Ascending aorta (tissue), 2 donors: ENCODE results near the gene PREX1. TPM values are rescaled to one million over a fixed set of nuclear protein-coding genes. Genes with fewer than 3 reads are reported as not detected.

Experiments
- DNase-seq, 2 donors: peaks; one replicate each; pipeline ENCODE4 v3.0.0-alpha.2; 2019; ENCODE audit warnings: low spot score in 2 of 2
- H3K27ac ChIP-seq, 2 donors: fragments of 200-600 bp; sonication (generic); one replicate each; pipeline ENCODE4 v1.5.1; 2016 to 2017; ENCODE audit warnings: mild to moderate bottlenecking in 1 of 2
- H3K27me3 ChIP-seq: fragments of 200-600 bp; sonication (generic); one replicate; pipeline ENCODE4 v1.5.1; 2017
- H3K36me3 ChIP-seq, 2 donors: fragments of 200-600 bp; sonication (generic); one replicate each; pipeline ENCODE4 v1.5.1; 2016
- H3K4me1 ChIP-seq, 2 donors: fragments of 200-600 bp; sonication (generic); one replicate each; pipeline ENCODE4 v1.5.1; 2016 to 2017; ENCODE audit warnings: mild to moderate bottlenecking in 1 of 2
- H3K4me3 ChIP-seq, 2 donors: fragments of 200-600 bp; sonication (generic); one replicate each; pipeline ENCODE4 v1.5.1; 2016 to 2017; ENCODE audit warnings: mild to moderate bottlenecking in 1 of 2
- H3K9me3 ChIP-seq, 2 donors: fragments of 200-600 bp; sonication (generic); one replicate each; pipeline ENCODE4 v1.5.1; 2016
- intact Hi-C: fragments of 100-400 bp; cut with DNase I; formaldehyde crosslinking; loops from one replicate; pipeline ENCODE4 v1.15.1; 2023
- total RNA-seq: library from RNA; depleted of rRNA; stranded (reverse); fragments of >200 nt; gene quantifications from one replicate; pipeline ENCODE4 v1.1.0, GENCODE V29; 2016
- TF ChIP-seq, protein P1 (sequence below), 3 experiments: fragments of 200-600 bp in 2 of 3; fragments of 450-650 bp in 1 of 3; sonication (generic) in 2 of 3; IDR thresholded peaks; one replicate each; pipeline ENCODE4 v1.5.1; 2016 to 2019; ENCODE audit warnings: antibody characterized with exemption in 3 of 3, mild to moderate bottlenecking in 1 of 3, moderate library complexity in 1 of 3

Gene PREX1
- total RNA-seq, 1 donor from 2014 or later = 75.4 TPM

DNA sequence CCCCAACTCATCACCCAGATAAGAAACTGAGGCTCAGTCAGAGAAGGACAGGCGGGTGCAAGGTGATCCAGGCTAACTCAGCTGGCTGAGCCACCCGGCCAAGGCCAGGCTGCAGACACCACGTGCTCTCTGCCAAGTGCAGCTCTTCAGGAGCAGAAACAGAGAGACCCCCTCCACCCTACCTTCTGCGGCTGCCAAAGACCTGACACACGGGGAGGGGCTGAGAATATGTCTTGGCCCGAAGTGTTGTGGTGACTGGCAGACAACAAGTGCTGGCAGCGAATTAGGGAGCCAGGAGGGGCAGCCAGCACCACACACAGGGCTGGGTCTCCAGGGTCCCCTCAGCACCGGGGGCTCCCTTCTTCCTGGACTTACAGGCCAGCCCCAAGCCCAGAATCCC, 22.5 kb downstream of the PREX1 start:
- no peak for DNase-seq
- Histone ChIP-seq H3K36me3 (no peaks in the 10 kb centered on the region), H3K9me3 (no peaks in the 10 kb centered on the region), H3K4me3 (no peak overlapping the region), H3K27me3 (no peaks in the 10 kb centered on the region), H3K27ac (no peak overlapping the region), H3K4me1 (peaks cover 10 to 30% of the 10 kb centered on the region in 2 donors)
- TF ChIP-seq, protein P1, sequence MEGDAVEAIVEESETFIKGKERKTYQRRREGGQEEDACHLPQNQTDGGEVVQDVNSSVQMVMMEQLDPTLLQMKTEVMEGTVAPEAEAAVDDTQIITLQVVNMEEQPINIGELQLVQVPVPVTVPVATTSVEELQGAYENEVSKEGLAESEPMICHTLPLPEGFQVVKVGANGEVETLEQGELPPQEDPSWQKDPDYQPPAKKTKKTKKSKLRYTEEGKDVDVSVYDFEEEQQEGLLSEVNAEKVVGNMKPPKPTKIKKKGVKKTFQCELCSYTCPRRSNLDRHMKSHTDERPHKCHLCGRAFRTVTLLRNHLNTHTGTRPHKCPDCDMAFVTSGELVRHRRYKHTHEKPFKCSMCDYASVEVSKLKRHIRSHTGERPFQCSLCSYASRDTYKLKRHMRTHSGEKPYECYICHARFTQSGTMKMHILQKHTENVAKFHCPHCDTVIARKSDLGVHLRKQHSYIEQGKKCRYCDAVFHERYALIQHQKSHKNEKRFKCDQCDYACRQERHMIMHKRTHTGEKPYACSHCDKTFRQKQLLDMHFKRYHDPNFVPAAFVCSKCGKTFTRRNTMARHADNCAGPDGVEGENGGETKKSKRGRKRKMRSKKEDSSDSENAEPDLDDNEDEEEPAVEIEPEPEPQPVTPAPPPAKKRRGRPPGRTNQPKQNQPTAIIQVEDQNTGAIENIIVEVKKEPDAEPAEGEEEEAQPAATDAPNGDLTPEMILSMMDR (IDR thresholded peaks at IDR 0.05) = no peak
- intact Hi-C loops = loop anchor here (5.0 kb wide), 1 partner anchor 123 kb away; no protein-coding TSS in a partner anchor

DNA sequence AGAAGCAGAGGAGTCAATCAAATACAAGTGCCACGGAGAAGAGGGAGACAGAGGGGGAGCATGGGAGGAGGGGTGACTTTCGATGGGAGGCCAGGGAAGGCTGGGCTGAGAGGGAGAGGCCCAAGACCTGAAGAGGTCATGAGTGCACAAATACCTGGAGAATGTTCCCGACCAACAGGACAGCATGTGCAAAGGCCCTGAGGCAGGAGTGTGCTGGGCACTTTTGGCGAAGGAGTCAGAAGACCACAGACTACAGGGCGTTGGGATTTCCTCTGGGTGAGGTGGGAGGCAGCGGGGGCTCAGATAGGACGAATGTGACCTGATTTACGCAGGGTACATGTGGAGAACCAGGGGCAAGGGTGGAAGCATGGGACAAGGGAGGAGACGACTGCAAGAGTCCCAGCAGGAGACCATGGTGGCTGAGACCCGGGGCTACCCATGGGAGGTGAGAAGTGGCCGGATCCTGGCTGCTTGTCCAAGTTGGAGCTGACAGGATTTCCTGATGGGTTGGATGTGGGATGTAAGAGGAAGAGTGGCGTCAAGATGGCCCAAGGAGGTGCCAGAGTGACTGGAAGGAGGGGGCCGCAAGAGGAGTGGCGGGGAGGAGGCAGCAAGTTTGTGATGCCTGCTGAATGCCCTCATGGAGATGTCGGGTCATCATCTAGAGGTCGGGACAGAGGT, 23.4 kb downstream of the PREX1 start:
- H3K27me3 ChIP-seq = no peaks in the 10 kb centered on the region
- no peaks in the 10 kb centered on the region for H3K36me3 ChIP-seq
- intact Hi-C loops = no loop called here
- H3K4me1 ChIP-seq = peaks cover 15 to 34% of the 10 kb centered on the region in 2 donors
- TF ChIP-seq, protein P1 (IDR thresholded peaks at IDR 0.05) = no peak
- no peaks in the 10 kb centered on the region for H3K9me3 ChIP-seq
- DNase-seq = no peak
- no peak overlapping the region for H3K27ac ChIP-seq
- H3K4me3 ChIP-seq = no peak overlapping the region

- TF ChIP-seq, protein P1 (IDR thresholded peaks at IDR 0.05) = no peak
- Histone ChIP-seq H3K4me1 (peaks cover 15 to 34% of the 10 kb centered on the region in 2 donors), H3K27ac (no peak overlapping the region), H3K4me3 (no peak overlapping the region), H3K36me3 (no peaks in the 10 kb centered on the region), H3K27me3 (no peaks in the 10 kb centered on the region), H3K9me3 (no peaks in the 10 kb centered on the region)
- DNase-seq = no peak
- intact Hi-C loops = no loop called here
Measured at GRCh38 chr20:48803176-48804053, 24.4 kb downstream of the PREX1 start.

DNA sequence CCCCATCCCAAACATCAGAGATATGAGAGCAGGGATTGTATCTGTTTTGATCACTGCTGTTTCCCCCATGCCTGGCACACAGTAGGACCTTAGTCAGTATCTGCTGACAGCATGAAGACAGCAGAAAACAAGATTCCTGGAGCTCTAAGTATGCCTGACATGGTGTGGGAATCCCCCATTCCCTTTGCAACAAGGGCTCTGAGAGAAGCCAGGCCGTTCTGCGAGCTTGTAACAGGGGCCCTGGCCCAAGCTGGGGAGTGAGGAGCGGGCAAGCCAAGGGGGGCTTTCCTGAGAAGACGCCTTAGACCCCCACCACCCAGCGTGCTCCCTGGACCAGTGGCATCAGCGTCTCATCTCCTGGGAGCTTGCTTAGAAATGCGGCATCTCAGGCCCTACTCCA, 25.2 kb downstream of the PREX1 start:
- no peak for DNase-seq
- H3K27me3 ChIP-seq = no peaks in the 10 kb centered on the region
- intact Hi-C loops = no loop called here
- H3K9me3 ChIP-seq = no peaks in the 10 kb centered on the region
- TF ChIP-seq, protein P1 (IDR thresholded peaks at IDR 0.05) = no peak
- H3K36me3 ChIP-seq = no peaks in the 10 kb centered on the region
- H3K4me3 ChIP-seq = no peak overlapping the region
- peaks cover 11 to 29% of the 10 kb centered on the region in 2 donors for H3K4me1 ChIP-seq
- H3K27ac ChIP-seq = no peak overlapping the region

GRCh38 chr20:48802216-48802615, 25.6 kb downstream of the PREX1 start:
- H3K9me3 ChIP-seq = no peaks in the 10 kb centered on the region
- TF ChIP-seq, protein P1 (IDR thresholded peaks at IDR 0.05) = no peak
- peaks cover 11 to 26% of the 10 kb centered on the region in 2 donors for H3K4me1 ChIP-seq
- DNase-seq = no peak
- no peak overlapping the region for H3K4me3 ChIP-seq
- intact Hi-C loops = no loop called here
- H3K27me3 ChIP-seq = no peaks in the 10 kb centered on the region
- no peak overlapping the region for H3K27ac ChIP-seq
- H3K36me3 ChIP-seq = no peaks in the 10 kb centered on the region
